22Rv1 (cell line): Measurements from ENCODE around the gene PRR30.

ENCODE experiments used
- ZFX ChIP-seq: fragments of 450-650 bp; IDR thresholded peaks from 2 replicates; pipeline ENCODE4 v1.6.1; 2017; ENCODE audit warnings: antibody characterized with exemption, borderline replicate concordance
- TF ChIP-seq, protein P1 (sequence below): fragments of 450-650 bp; IDR thresholded peaks from 2 replicates; pipeline ENCODE4 v1.5.1; 2017; ENCODE audit warnings: mild to moderate bottlenecking

DNA sequence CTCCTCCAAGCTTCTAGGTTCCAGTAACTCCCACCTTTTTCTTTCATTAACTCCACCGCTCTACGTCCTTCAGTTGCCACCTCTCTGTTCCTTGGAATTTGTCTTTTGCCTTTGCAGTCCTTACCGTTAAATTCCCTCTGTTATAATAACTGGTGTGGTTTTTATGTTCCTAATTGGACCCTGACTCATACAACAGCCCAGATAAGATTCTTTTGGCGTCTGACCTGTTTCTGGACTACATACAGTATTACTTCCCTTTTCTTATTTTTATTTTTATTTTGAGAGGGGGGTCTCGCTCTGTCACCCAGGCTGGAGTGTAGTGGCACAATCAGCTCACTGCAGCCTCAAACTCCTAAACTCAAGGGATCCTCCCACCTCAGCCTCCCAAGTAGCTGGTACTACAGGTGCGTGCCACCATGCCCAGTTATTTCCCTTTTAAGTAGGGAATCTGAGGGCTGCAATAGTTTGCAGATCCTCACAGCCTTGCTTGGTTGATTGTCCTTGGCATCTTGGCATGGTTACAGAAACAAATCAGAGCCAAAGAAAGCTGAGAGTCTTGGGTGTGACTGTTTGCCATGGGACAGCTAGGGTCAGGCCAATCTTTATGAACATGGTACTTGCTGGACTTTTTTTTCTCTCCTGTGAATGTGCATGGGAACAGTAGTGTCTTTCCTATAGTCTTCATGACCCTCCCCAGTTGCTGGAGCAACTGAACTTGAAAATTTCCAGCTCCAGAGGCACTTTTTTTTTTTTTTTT is 31.5 kb upstream of the PRR30 start:
- TF ChIP-seq, protein P1, sequence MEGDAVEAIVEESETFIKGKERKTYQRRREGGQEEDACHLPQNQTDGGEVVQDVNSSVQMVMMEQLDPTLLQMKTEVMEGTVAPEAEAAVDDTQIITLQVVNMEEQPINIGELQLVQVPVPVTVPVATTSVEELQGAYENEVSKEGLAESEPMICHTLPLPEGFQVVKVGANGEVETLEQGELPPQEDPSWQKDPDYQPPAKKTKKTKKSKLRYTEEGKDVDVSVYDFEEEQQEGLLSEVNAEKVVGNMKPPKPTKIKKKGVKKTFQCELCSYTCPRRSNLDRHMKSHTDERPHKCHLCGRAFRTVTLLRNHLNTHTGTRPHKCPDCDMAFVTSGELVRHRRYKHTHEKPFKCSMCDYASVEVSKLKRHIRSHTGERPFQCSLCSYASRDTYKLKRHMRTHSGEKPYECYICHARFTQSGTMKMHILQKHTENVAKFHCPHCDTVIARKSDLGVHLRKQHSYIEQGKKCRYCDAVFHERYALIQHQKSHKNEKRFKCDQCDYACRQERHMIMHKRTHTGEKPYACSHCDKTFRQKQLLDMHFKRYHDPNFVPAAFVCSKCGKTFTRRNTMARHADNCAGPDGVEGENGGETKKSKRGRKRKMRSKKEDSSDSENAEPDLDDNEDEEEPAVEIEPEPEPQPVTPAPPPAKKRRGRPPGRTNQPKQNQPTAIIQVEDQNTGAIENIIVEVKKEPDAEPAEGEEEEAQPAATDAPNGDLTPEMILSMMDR, result no peak
- no peak for TF ChIP-seq ZFX
